T-cell (primary cell): ENCODE results near the gene NR1D1. TPM values are rescaled to one million over a fixed set of nuclear protein-coding genes. Genes with fewer than 3 reads are reported as not detected.

Experiments
- ATAC-seq, 4 experiments: fragments of 200-7000 bp in 3 of 4; fragments of 150-1000 bp in 1 of 4; cut with Tn5 transposase; replicated peaks in 1 of 4; 1 replicate in 3 of 4; 2 replicates in 1 of 4; pipeline ENCODE4 v1.10.0; 2021; ENCODE audit warnings: moderate library complexity in 3 of 4, mild to moderate bottlenecking in 2 of 4, moderate number of reproducible peaks in 1 of 4
- CTCF ChIA-PET, 2 donors: fragments of 300-600 bp; sonication (Branson Sonifier 250); formaldehyde crosslinking; loops; one replicate each; lab custom pipeline; 2022; ENCODE audit warnings: antibody characterized with exemption in 2 of 2; lab: Charles Lee
- POLR2A ChIA-PET, 2 donors: fragments of 300-600 bp; sonication (Branson Sonifier 250); formaldehyde crosslinking; loops; one replicate each; lab custom pipeline; 2022; ENCODE audit warnings: antibody characterized with exemption in 2 of 2; lab: Charles Lee
- DNase-seq, 35 experiments: peaks; one replicate each; pipeline versions ENCODE4 v3.0.0 to v3.0.0-alpha.2; 2013 to 2023
- H3K27ac ChIP-seq: one replicate; pipeline ENCODE4 v1.5.1; 2013; ENCODE audit warnings: low read length
- H3K27me3 ChIP-seq, 2 experiments: replicated peaks in 1 of 2; 1 replicate in 1 of 2; 2 replicates in 1 of 2; pipeline versions ENCODE4 v1.6.1 to v1.7.0; 2013; ENCODE audit warnings: low read length in 1 of 2, mixed read lengths in 1 of 2; ENCODE audit not compliant: control insufficient read depth in 2 of 2, insufficient read depth in 2 of 2; ENCODE audit errors: extremely low read depth in 1 of 2
- H3K36me3 ChIP-seq, 2 donors: 1 replicate in 1 of 2; 2 replicates in 1 of 2; pipeline versions ENCODE4 v1.6.1 to v1.7.0; 2013; ENCODE audit warnings: low read length in 1 of 2; ENCODE audit not compliant: control insufficient read depth in 2 of 2, insufficient read depth in 1 of 2; ENCODE audit errors: extremely low read depth in 1 of 2
- H3K4me1 ChIP-seq, 2 experiments: 1 replicate in 1 of 2; 2 replicates in 1 of 2; pipeline versions ENCODE4 v1.6.1 to v1.7.0; 2013; ENCODE audit warnings: low read length in 2 of 2, mixed read lengths in 1 of 2; ENCODE audit not compliant: insufficient read depth in 2 of 2, control insufficient read depth in 1 of 2; ENCODE audit errors: extremely low read depth in 1 of 2
- H3K4me3 ChIP-seq, 2 donors: 1 replicate in 1 of 2; 2 replicates in 1 of 2; pipeline versions ENCODE4 v1.5.1 to v1.7.0; 2013; ENCODE audit warnings: mild to moderate bottlenecking in 2 of 2, low read length in 1 of 2, moderate library complexity in 1 of 2; ENCODE audit not compliant: control insufficient read depth in 1 of 2; ENCODE audit errors: extremely low read depth in 1 of 2
- H3K9me3 ChIP-seq: 2 replicates; pipeline ENCODE4 v1.7.0; 2013
- H3K27ac Mint-ChIP-seq, 2 donors: one replicate each; pipeline ENCODE4 v1.8.0; 2020 to 2021; ENCODE audit warnings: mild to moderate bottlenecking in 2 of 2, mixed read lengths in 2 of 2
- H3K27me3 Mint-ChIP-seq, 2 donors: one replicate each; pipeline ENCODE4 v1.8.0; 2021 to 2022; ENCODE audit warnings: mixed read lengths in 2 of 2
- H3K36me3 Mint-ChIP-seq: one replicate; pipeline ENCODE4 v1.8.0; 2021; ENCODE audit warnings: mixed read lengths
- H3K4me1 Mint-ChIP-seq, 3 donors: one replicate each; pipeline ENCODE4 v1.8.0; 2020 to 2022; ENCODE audit warnings: mixed read lengths in 3 of 3, mild to moderate bottlenecking in 1 of 3
- H3K4me3 Mint-ChIP-seq, 3 donors: one replicate each; pipeline ENCODE4 v1.8.0; 2020 to 2022; ENCODE audit warnings: mild to moderate bottlenecking in 3 of 3, mixed read lengths in 3 of 3, moderate library complexity in 3 of 3
- H3K9me3 Mint-ChIP-seq, 3 donors: one replicate each; pipeline ENCODE4 v1.8.0; 2020 to 2022; ENCODE audit warnings: mixed read lengths in 3 of 3
- WGBS: methylation state at CpG from one replicate; pipeline ENCODE4 v1.1.5; 2013; ENCODE audit warnings: missing lambda C conversion rate; ENCODE audit not compliant: insufficient coverage; 5-methylcytosine and 5-hydroxymethylcytosine counted together
- total RNA-seq, 35 experiments: library from RNA in 6 of 35; stranded (reverse) in 6 of 35; fragments of 120-200 nt in 1 of 35; gene quantifications; one replicate each; pipeline versions ENCODE4 v1.2.1 to v1.2.4 and lab custom pipeline; 2013 to 2026

The NR1D1 gene
- total RNA-seq, 5 donors from 2014 or later (not counting 1 experiment from before 2014, with no cell fraction given): 11.5 to 33.6 (median 21.9) TPM

DNA sequence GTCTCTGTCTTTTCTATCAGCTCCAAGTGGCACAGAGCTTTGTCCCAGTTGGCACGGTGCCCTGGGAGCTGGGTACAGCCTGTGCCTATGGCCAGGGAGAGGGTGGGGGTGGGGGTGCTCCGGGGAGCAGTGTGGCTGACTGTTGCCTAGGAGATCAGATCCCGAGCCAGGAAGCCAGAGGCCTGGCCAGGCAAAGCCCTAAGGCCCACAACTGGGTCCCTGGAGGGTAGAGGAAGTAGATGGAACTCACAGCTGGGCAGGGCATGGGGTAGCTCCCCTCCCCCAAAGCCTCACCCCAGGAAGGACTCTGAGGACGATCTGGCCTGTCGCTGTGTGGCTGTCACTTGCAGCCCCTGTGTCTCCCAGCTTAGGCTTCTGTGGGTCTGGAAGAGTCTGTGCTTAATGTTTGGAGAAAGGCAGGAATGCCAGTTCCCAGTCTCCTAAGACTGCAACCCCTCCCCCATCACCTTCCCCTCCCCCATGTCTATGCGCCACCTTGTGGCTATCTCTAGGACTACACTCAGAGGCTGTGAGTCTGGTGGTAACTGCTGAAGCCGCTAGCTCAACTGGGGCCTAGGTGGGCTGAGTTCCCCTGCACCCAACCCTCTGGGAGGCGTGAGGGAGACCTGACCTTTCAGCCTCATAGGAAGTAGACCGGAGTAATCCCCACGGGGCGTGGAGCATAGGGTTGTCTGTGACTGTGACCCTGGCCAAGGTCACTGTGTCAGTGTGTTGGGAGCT lies 25.0 kb downstream of the NR1D1 start:
- H3K9me3 Mint-ChIP-seq: no peaks in the 10 kb centered on the region
- no peaks in the 10 kb centered on the region for H3K9me3 ChIP-seq
- CTCF ChIA-PET: interaction anchor here (0.6 to 2.9 kb wide), 27 partner anchors 9 to 1132 kb away, joined by 3 to 30 read pairs (median 6); partner anchors contain the start of genes MED24 (in 2 of the 2), NR1D1 (in 1 of the 2), THRA (in 1 of the 2) and TOP2A (in 1 of the 2)
- POLR2A ChIA-PET: interaction anchor here in 1 of 2 donors (0.6 kb wide), 1 partner anchor 49 kb away, joined by 5 read pairs; no protein-coding TSS in a partner anchor
- H3K27ac ChIP-seq: no peak overlapping the region
- peak overlapping the region; percentile 71 to 74 for H3K27ac Mint-ChIP-seq
- peak overlapping the region in 2 of 3 donors; percentile 36 to 47 for H3K4me3 Mint-ChIP-seq
- H3K27me3 ChIP-seq: no peaks in the 10 kb centered on the region
- peaks cover 18 to 46% of the 10 kb centered on the region in 2 experiments for H3K4me1 ChIP-seq
- no peaks in the 10 kb centered on the region for H3K27me3 Mint-ChIP-seq
- peak in 31 of 35 experiments; percentile 32 to 82 (median 61) for DNase-seq
- H3K36me3 Mint-ChIP-seq: peaks cover 4% of the 10 kb centered on the region
- H3K4me3 ChIP-seq: no peak overlapping the region
- peaks cover 36 to 54% (median 48%) of the 10 kb centered on the region in 3 donors for H3K4me1 Mint-ChIP-seq
- peaks cover 17 to 43% of the 10 kb centered on the region in 2 donors for H3K36me3 ChIP-seq
- ATAC-seq: peak; percentile 72 to 85 (median 80)
- 25% methylated on average over 8 of the region's 11 CpGs for WGBS

DNA sequence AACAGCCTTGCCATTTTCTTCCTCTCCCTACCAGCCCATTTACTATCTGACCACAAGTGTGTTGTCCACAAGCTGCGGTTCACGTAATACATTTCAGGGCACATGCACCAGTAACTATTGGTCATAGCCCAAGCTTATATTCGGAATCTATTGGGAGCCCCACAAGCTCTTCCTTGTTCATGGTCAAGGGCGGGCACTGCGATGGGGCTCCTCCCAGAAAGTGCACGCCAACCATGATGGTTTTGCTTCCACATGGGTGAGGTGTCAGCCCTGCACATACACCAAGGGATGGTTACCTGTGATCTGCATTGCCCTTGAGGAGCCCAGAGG lies 25.6 kb downstream of the NR1D1 start:
- Mint-ChIP-seq H3K36me3 (peaks cover 4% of the 10 kb centered on the region), H3K27ac (peak overlapping the region; percentile 3 to 29), H3K4me1 (peaks cover 41 to 59% (median 53%) of the 10 kb centered on the region in 3 donors), H3K9me3 (no peaks in the 10 kb centered on the region), H3K27me3 (no peaks in the 10 kb centered on the region), H3K4me3 (no peak overlapping the region)
- Histone ChIP-seq H3K27ac (no peak overlapping the region), H3K4me3 (no peak overlapping the region), H3K9me3 (no peaks in the 10 kb centered on the region), H3K4me1 (peaks cover 23 to 51% of the 10 kb centered on the region in 2 experiments), H3K27me3 (no peaks in the 10 kb centered on the region), H3K36me3 (peaks cover 17 to 43% of the 10 kb centered on the region in 2 donors)
- no peak for DNase-seq
- ChIA-PET POLR2A (interaction anchor here in 1 of 2 donors (0.6 kb wide), 1 partner anchor 49 kb away, joined by 3 read pairs; no protein-coding TSS in a partner anchor), CTCF (interaction anchor here (0.6 to 2.9 kb wide), 18 partner anchors 9 to 1131 kb away, joined by 3 to 30 read pairs (median 6); partner anchors contain the start of genes MED24 (in 2 of the 2), NR1D1 (in 1 of the 2) and THRA (in 1 of the 2))
- ATAC-seq: no peak
- 69% methylated on average over 6 of the region's 6 CpGs for WGBS

DNA sequence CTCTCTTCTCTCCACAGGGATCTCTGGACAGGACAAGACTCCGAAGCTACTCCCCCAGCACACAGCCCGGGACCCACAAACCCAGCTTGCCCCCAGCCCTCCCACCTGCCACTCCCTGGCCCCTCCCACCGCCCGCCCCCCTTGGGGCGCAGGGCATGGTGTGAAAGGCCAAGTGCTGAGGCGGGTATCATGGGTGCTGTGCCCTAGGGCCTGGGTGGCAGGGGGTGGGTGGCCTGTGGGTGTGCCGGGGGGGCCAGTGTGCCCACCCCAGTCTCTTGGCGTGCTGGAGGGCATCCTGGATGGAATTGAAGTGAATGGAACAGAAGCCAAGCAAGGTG lies 26.2 kb downstream of the NR1D1 start:
- Mint-ChIP-seq H3K9me3 (no peaks in the 10 kb centered on the region), H3K4me3 (no peak overlapping the region), H3K36me3 (peaks cover 4% of the 10 kb centered on the region), H3K4me1 (peaks cover 48 to 66% (median 60%) of the 10 kb centered on the region in 3 donors), H3K27me3 (no peaks in the 10 kb centered on the region), H3K27ac (peak overlapping the region; percentile 78 to 84)
- WGBS: 90% methylated on average over 3 of the region's 8 CpGs
- ATAC-seq (no peak), DNase-seq (no peak)
- Histone ChIP-seq H3K27ac (no peak overlapping the region), H3K4me3 (no peak overlapping the region), H3K36me3 (peaks cover 16 to 38% of the 10 kb centered on the region in 2 donors), H3K4me1 (peaks cover 30 to 58% of the 10 kb centered on the region in 2 experiments), H3K27me3 (no peaks in the 10 kb centered on the region), H3K9me3 (no peaks in the 10 kb centered on the region)
- ChIA-PET POLR2A (no interaction called here), CTCF (interaction anchor here (1.4 to 2.9 kb wide), 5 partner anchors 12 to 78 kb away, joined by 3 to 16 read pairs (median 7); partner anchors contain the start of genes MED24 (in 1 of the 2) and THRA (in 1 of the 2))

DNA sequence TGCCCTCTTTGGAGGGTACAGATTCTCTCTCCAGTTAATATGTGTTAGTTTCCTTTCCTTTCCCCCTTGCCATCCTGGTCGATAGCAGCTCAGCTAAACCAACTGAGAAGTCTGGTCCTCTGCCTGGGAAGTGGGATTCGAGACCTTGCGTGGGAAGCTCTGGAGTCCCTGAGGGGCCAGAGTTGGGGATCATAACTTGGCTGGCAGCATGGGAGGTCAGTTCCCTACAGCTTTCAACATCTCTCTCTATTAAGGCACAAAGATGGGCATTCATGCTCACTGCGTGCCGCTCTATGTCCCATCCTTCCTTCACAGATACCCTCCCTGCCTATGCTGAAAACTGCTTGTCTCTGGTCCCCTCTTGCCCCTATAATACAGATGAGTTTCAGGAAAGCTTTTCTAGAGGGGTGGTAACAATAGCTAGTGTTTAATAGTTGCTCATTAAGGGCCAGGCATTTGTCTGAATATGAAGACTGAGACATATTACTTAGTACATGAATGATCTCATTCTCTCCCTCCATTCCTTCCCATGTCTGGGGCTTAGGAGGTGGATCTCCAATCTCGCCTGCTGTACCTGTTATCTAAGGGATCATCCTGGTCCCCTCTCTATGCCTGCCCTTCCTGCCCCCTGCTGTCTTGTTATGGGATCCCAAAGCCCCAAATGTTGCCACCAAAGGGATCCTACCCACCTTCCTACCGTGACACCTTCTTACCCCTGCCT lies 26.8 kb downstream of the NR1D1 start:
- ATAC-seq (no peak), DNase-seq (no peak)
- Mint-ChIP-seq H3K4me3 (no peak overlapping the region), H3K4me1 (peaks cover 53 to 72% (median 66%) of the 10 kb centered on the region in 3 donors), H3K27ac (peak overlapping the region; percentile 78 to 84), H3K9me3 (no peaks in the 10 kb centered on the region), H3K36me3 (peaks cover 4% of the 10 kb centered on the region), H3K27me3 (no peaks in the 10 kb centered on the region)
- Histone ChIP-seq H3K4me3 (no peak overlapping the region), H3K27me3 (no peaks in the 10 kb centered on the region), H3K9me3 (no peaks in the 10 kb centered on the region), H3K4me1 (peaks cover 30 to 63% of the 10 kb centered on the region in 2 experiments), H3K27ac (peak overlapping the region; percentile 17), H3K36me3 (peaks cover 11 to 35% of the 10 kb centered on the region in 2 donors)
- 88% methylated on average over 2 of the region's 7 CpGs for WGBS
- ChIA-PET CTCF (interaction anchor here (0.5 to 2.9 kb wide), 5 partner anchors 12 to 113 kb away, joined by 3 to 16 read pairs (median 7); partner anchors contain the start of genes MED24 (in 1 of the 2) and THRA (in 1 of the 2)), POLR2A (no interaction called here)

DNA sequence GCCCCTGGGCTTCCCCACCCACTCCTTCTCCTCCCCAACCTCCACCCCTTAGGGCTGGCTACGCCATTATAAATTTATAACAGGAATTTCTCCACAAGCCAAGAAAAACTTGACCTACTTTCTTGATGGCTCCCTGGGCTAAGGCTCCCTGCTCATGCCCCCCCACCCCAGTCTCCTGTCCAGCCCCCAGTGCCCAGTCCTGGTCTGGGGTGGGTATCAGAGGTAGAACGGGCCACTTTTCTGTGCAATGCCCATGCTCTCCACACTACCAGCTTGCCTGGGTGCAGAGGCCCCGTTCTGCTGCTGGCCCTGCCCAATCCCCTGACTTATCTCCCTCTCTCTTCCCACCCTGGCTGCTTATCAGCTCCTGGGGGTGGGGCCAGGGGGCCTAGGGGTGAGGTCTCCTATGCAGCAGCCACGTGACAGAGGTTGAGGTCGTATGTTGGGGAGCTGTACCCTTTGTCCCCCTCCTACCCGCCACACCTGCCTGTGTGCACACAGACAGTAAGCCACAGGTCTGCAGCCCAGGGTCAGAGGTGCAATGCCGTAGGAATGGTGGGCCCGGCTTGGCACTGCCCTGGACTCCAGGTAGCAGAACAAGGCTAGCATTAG lies 27.5 kb downstream of the NR1D1 start:
- no peaks in the 10 kb centered on the region for H3K9me3 ChIP-seq
- no peak overlapping the region for H3K4me3 ChIP-seq
- WGBS: 89% methylated on average over 3 of the region's 8 CpGs
- peaks cover 57 to 78% (median 72%) of the 10 kb centered on the region in 3 donors for H3K4me1 Mint-ChIP-seq
- H3K27ac ChIP-seq: no peak overlapping the region
- ATAC-seq: no peak
- DNase-seq: no peak
- POLR2A ChIA-PET: no interaction called here
- CTCF ChIA-PET: interaction anchor here (0.5 to 2.9 kb wide), 4 partner anchors 11 to 113 kb away, joined by 3 to 18 read pairs (median 10); partner anchors contain the start of gene THRA (in 1 of the 2)
- H3K4me1 ChIP-seq: peaks cover 37 to 71% of the 10 kb centered on the region in 2 experiments
- H3K36me3 ChIP-seq: peaks cover 6 to 28% of the 10 kb centered on the region in 2 donors
- no peaks in the 10 kb centered on the region for H3K27me3 Mint-ChIP-seq
- peak overlapping the region; percentile 52 to 84 for H3K27ac Mint-ChIP-seq
- peak overlapping the region in 1 of 3 donors; percentile 20 for H3K4me3 Mint-ChIP-seq
- H3K36me3 Mint-ChIP-seq: peaks cover 4% of the 10 kb centered on the region
- no peaks in the 10 kb centered on the region for H3K27me3 ChIP-seq
- H3K9me3 Mint-ChIP-seq: no peaks in the 10 kb centered on the region
